SK-N-SH (cell line): Measurements from ENCODE around the gene IKZF4.

Experiments
- RAD21 ChIP-seq: IDR thresholded peaks from 2 replicates; pipeline ENCODE4 v1.6.1; 2012; ENCODE audit warnings: mild to moderate bottlenecking, low read length
- RXRA ChIP-seq: IDR thresholded peaks from 2 replicates; pipeline ENCODE4 v1.4.0; 2012; ENCODE audit warnings: low read depth, mild to moderate bottlenecking, borderline replicate concordance
- TCF12 ChIP-seq: IDR thresholded peaks from 2 replicates; pipeline ENCODE4 v1.4.0; 2012

- TF ChIP-seq RAD21 (no peak), TCF12 (no peak), RXRA (no peak)
These were observed 16.3 kb downstream of the IKZF4 start for GRCh38 chr12:56037161-56037560.
